Endothelial cell of umbilical vein (primary cell): Measurements from ENCODE around the gene KNCN. TPM values are rescaled to one million over a fixed set of nuclear protein-coding genes. Genes with fewer than 3 reads are reported as not detected.

Source experiments
- BruUV-seq: library from RNA; stranded (reverse); fragments of 400-500 nt; replicated peaks from 2 replicates; lab custom pipeline; 2021; lab: Mats Ljungman, UMichigan
- CTCF ChIA-PET: fragments of 300-600, 350-600 bp; sonication (Branson Sonifier 250); formaldehyde crosslinking; loops from one replicate; lab custom pipeline; 2021; ENCODE audit warnings: antibody characterized with exemption, inconsistent platforms; lab: Charles Lee
- POLR2A ChIA-PET: fragments of 300-600, 350-600 bp; sonication (Branson Sonifier 250); formaldehyde crosslinking; loops from one replicate; lab custom pipeline; 2021; ENCODE audit warnings: antibody characterized with exemption, inconsistent platforms; lab: Charles Lee
- DNase-seq: peaks from one replicate; pipeline ENCODE4 v3.0.0-alpha.2; 2011; ENCODE audit warnings: low read depth, low spot score
- FAIRE-seq: peaks from 2 replicates; lab custom pipeline; 2011; peaks lifted over from hg19 to GRCh38; lab: Jason Lieb, UNC
- H2AFZ ChIP-seq: 2 replicates; pipeline ENCODE4 v1.6.0; 2012; ENCODE audit warnings: low read depth, low read length, control low read depth, inconsistent platforms
- H3K27ac ChIP-seq: 2 replicates; pipeline ENCODE4 v1.5.1; 2011; ENCODE audit warnings: low read depth, mild to moderate bottlenecking, control low read depth, low read length, moderate library complexity; ENCODE audit not compliant: insufficient read depth
- H3K27me3 ChIP-seq, 2 experiments: 2 replicates each; pipeline versions ENCODE4 v1.6.0 to v1.6.1; 2011; ENCODE audit warnings: low read length in 2 of 2, mixed read lengths in 1 of 2; ENCODE audit not compliant: control insufficient read depth in 2 of 2, insufficient read depth in 2 of 2
- H3K36me3 ChIP-seq, 2 experiments: 2 replicates in 1 of 2; 3 replicates in 1 of 2; pipeline ENCODE4 v1.5.1; 2011; ENCODE audit warnings: low read length in 2 of 2, mild to moderate bottlenecking in 1 of 2, moderate library complexity in 1 of 2; ENCODE audit not compliant: control insufficient read depth in 2 of 2, insufficient read depth in 2 of 2; ENCODE audit errors: extremely low read depth in 1 of 2
- H3K4me1 ChIP-seq: 3 replicates; pipeline ENCODE4 v1.5.1; 2011; ENCODE audit warnings: mild to moderate bottlenecking, low read length; ENCODE audit not compliant: control insufficient read depth, insufficient read depth; ENCODE audit errors: extremely low read depth
- H3K4me2 ChIP-seq: 2 replicates; pipeline ENCODE4 v1.6.1; 2011; ENCODE audit warnings: low read length, control low read depth, mixed read lengths; ENCODE audit not compliant: insufficient read depth
- H3K4me3 ChIP-seq, 3 experiments: fragments of 200-600 bp in 1 of 3; sonication (generic), shearing (Covaris generic) in 1 of 3; replicated peaks in 1 of 3; 2 replicates each; pipeline ENCODE4 v1.5.1; 2011 to 2016; ENCODE audit warnings: control low read depth in 3 of 3, low read length in 3 of 3, mild to moderate bottlenecking in 2 of 3, inconsistent platforms in 1 of 3, low read depth in 1 of 3, moderate library complexity in 1 of 3; ENCODE audit not compliant: insufficient read depth in 1 of 3
- H3K79me2 ChIP-seq: 2 replicates; pipeline ENCODE4 v1.6.0; 2012; ENCODE audit warnings: low read length, inconsistent platforms; ENCODE audit not compliant: control insufficient read depth, insufficient read depth
- H3K9ac ChIP-seq: replicated peaks from 2 replicates; pipeline ENCODE3; 2011; ENCODE audit warnings: low read length, control low read depth; ENCODE audit not compliant: insufficient read depth; ENCODE audit errors: extremely low read depth
- H3K9me1 ChIP-seq: replicated peaks from 3 replicates; pipeline ENCODE4 v1.6.0; 2011; ENCODE audit warnings: mild to moderate bottlenecking, low read length; ENCODE audit not compliant: control insufficient read depth, insufficient read depth; ENCODE audit errors: extremely low read depth
- H3K9me3 ChIP-seq: replicated peaks from 2 replicates; pipeline ENCODE4 v1.5.1; 2012; ENCODE audit warnings: low read length, inconsistent platforms; ENCODE audit not compliant: control insufficient read depth, insufficient read depth
- H4K20me1 ChIP-seq: replicated peaks from 2 replicates; pipeline ENCODE3; 2011; ENCODE audit warnings: mild to moderate bottlenecking, low read length; ENCODE audit not compliant: control insufficient read depth, insufficient read depth; ENCODE audit errors: extremely low read depth
- EZH2 ChIP-seq: IDR thresholded peaks from 2 replicates; pipeline ENCODE4 v1.6.1; 2012; ENCODE audit warnings: borderline replicate concordance, low read depth, mild to moderate bottlenecking, moderate library complexity, low read length, inconsistent platforms; ENCODE audit not compliant: severe bottlenecking
- FOS ChIP-seq: IDR thresholded peaks from 2 replicates; pipeline ENCODE4 v1.6.1; 2011; ENCODE audit warnings: mild to moderate bottlenecking, low read length, moderate library complexity, borderline replicate concordance; ENCODE audit not compliant: insufficient read depth
- GATA2 ChIP-seq: IDR thresholded peaks from 2 replicates; pipeline ENCODE4 v1.7.0; 2011; ENCODE audit warnings: low read depth, mild to moderate bottlenecking, moderate library complexity, mixed read lengths, low read length; ENCODE audit not compliant: insufficient read length, insufficient read depth
- JUN ChIP-seq: IDR thresholded peaks from 2 replicates; pipeline ENCODE4 v1.6.1; 2011; ENCODE audit warnings: borderline replicate concordance, low read depth; ENCODE audit not compliant: insufficient read length, insufficient read depth
- MYC ChIP-seq: IDR thresholded peaks from one replicate; pipeline ENCODE4 v1.6.1; 2011; ENCODE audit warnings: mild to moderate bottlenecking, low read depth, low read length
- POLR2A ChIP-seq: IDR thresholded peaks from 2 replicates; pipeline ENCODE4 v1.6.1; 2012; ENCODE audit warnings: low read depth, mild to moderate bottlenecking, control low read depth, low read length
- POLR2AphosphoS5 ChIP-seq: IDR thresholded peaks from 2 replicates; pipeline ENCODE4 v1.6.1; 2012; ENCODE audit warnings: low read depth, mild to moderate bottlenecking, control low read depth, low read length, moderate library complexity; ENCODE audit not compliant: insufficient read depth
- dilution Hi-C: fragments of 300-500 bp; cut with MboI; formaldehyde crosslinking; loops from one replicate; pipeline ENCODE4 v1.15.0; 2019; ENCODE audit warnings: low sequenced_read_pairs; ENCODE audit not compliant: extremely low pct_ligation_motif_present
- intact Hi-C: fragments of 100-400 bp; cut with micrococcal nuclease; formaldehyde crosslinking; loops from one replicate; pipeline ENCODE4 v1.10.0; 2022
- polyA plus RNA-seq, 4 experiments: library from polyadenylated mRNA; depleted of rRNA in 3 of 4; stranded (reverse) in 3 of 4; unstranded in 1 of 4; fragments of >200 nt; gene quantifications; 2 replicates each; pipeline versions ENCODE4 v1.2.1 to v1.2.3, GENCODE V29; 2011 to 2012; ENCODE audit warnings: missing spikeins in 1 of 4
- total RNA-seq: library from RNA; stranded (reverse); gene quantifications from 2 replicates; pipeline ENCODE4 v1.2.3, GENCODE V29; 2021
- TF ChIP-seq, protein P1 (sequence below), 2 donors: IDR thresholded peaks; 1 replicate in 1 of 2; 2 replicates in 1 of 2; pipeline ENCODE4 v1.5.1; 2011; ENCODE audit warnings: low read length in 2 of 2, mild to moderate bottlenecking in 2 of 2, moderate library complexity in 2 of 2, control low read depth in 1 of 2, inconsistent platforms in 1 of 2, low read depth in 1 of 2; ENCODE audit not compliant: insufficient read depth in 1 of 2; ENCODE audit errors: extremely low read depth in 1 of 2
- TF ChIP-seq, protein P2 (sequence below): IDR thresholded peaks from 2 replicates; pipeline ENCODE4 v1.6.1; 2011; ENCODE audit not compliant: insufficient read depth, insufficient read length

Gene KNCN
- total and polyA plus RNA-seq, 2 donors (not counting 3 experiments of a cell fraction or from before 2014, with no cell fraction given), result not detected

GRCh38 chr1:46594063-46594462 lies 42.6 kb upstream of the KNCN start:
- Histone ChIP-seq H2AFZ (no peak overlapping the region), H3K4me2 (no peak overlapping the region), H4K20me1 (no peaks in the 10 kb centered on the region), H3K9ac (no peak overlapping the region), H3K79me2 (no peaks in the 10 kb centered on the region), H3K4me1 (no peaks in the 10 kb centered on the region), H3K36me3 (peaks cover 4 to 13% of the 10 kb centered on the region in 2 experiments), H3K27ac (no peak overlapping the region), H3K4me3 (no peak overlapping the region), H3K27me3 (no peaks in the 10 kb centered on the region), H3K9me1 (no peaks in the 10 kb centered on the region), H3K9me3 (no peaks in the 10 kb centered on the region)
- DNase-seq (no peak), FAIRE-seq (no peak)
- TF ChIP-seq GATA2, result no peak
- no peak for TF ChIP-seq MYC
- no peak for TF ChIP-seq POLR2A
- TF ChIP-seq, protein P1, sequence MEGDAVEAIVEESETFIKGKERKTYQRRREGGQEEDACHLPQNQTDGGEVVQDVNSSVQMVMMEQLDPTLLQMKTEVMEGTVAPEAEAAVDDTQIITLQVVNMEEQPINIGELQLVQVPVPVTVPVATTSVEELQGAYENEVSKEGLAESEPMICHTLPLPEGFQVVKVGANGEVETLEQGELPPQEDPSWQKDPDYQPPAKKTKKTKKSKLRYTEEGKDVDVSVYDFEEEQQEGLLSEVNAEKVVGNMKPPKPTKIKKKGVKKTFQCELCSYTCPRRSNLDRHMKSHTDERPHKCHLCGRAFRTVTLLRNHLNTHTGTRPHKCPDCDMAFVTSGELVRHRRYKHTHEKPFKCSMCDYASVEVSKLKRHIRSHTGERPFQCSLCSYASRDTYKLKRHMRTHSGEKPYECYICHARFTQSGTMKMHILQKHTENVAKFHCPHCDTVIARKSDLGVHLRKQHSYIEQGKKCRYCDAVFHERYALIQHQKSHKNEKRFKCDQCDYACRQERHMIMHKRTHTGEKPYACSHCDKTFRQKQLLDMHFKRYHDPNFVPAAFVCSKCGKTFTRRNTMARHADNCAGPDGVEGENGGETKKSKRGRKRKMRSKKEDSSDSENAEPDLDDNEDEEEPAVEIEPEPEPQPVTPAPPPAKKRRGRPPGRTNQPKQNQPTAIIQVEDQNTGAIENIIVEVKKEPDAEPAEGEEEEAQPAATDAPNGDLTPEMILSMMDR (IDR thresholded peaks at IDR 0.05; ENCODE audit: extremely low read depth in 1 of 2, insufficient read depth in 1 of 2, low read depth in 1 of 2, low read length in 2 of 2), result no peak
- TF ChIP-seq, protein P2, sequence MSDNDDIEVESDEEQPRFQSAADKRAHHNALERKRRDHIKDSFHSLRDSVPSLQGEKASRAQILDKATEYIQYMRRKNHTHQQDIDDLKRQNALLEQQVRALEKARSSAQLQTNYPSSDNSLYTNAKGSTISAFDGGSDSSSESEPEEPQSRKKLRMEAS, result no peak
- TF ChIP-seq POLR2AphosphoS5, result no peak
- no peak for TF ChIP-seq EZH2
- TF ChIP-seq FOS, result no peak
- TF ChIP-seq JUN, result no peak
- intact Hi-C loops (no loop called here), dilution Hi-C loops (no loop called here)
- ChIA-PET POLR2A (no interaction called here), CTCF (no interaction called here)
- no TSS peak for BruUV-seq
